SH-SY5Y (cell line): ENCODE results near the gene SDC3.

Source experiments
- GATA2 ChIP-seq: IDR thresholded peaks from 2 replicates; pipeline ENCODE4 v1.6.1; 2011; ENCODE audit warnings: mild to moderate bottlenecking, low read depth, low read length
- GATA3 ChIP-seq: IDR thresholded peaks from 2 replicates; pipeline ENCODE4 v1.6.1; 2011; ENCODE audit warnings: low read depth, mild to moderate bottlenecking, low read length, moderate library complexity

GRCh38 chr1:30936541-30937171 is 28.1 kb upstream of the SDC3 start:
- TF ChIP-seq GATA2 (no peak), GATA3 (no peak)
